ENCODE results near the gene PPP2R2D. TPM values are rescaled to one million over a fixed set of nuclear protein-coding genes. Genes with fewer than 3 reads are reported as not detected.
"Not testable (repeated sequence)": the region's sequence is repeated elsewhere in the genome, so short reads cannot be mapped to it uniquely, and the experiment has no call there.

The PPP2R2D gene
- total and polyA plus RNA-seq, 9 donors = 25.2 to 33.2 (median 28.4) TPM

DNA sequence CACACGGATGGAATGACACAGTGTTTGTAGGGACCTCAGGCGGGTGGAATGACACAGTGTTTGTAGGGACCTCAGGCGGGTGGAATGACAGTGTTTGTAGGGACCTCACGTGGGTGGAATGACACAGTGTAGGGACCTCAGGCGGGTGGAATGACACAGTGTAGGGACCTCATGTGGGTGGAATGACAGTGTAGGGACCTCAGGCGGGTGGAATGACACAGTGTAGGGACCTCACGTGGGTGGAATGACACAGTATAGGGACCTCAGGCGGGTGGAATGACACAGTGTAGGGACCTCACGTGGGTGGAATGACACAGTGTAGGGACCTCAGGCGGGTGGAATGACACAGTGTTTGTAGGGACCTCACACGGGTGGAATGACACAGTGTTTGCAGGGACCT, 16.7 kb downstream of the PPP2R2D start:
- 97% methylated on average over 6 of the region's 11 CpGs for WGBS (ENCODE audit: insufficient coverage)
- H3K27me3 ChIP-seq (ENCODE audit: control insufficient read depth, insufficient read depth, low read length); H3K27ac ChIP-seq (ENCODE audit: low read length); H3K9me3 ChIP-seq (replicated peaks; ENCODE audit: control insufficient read depth, low read depth, low read length); H3K36me3 ChIP-seq (ENCODE audit: control insufficient read depth, insufficient read depth, low read length); H3K4me3 ChIP-seq (ENCODE audit: low read length); H3K4me1 ChIP-seq (ENCODE audit: control insufficient read depth, insufficient read depth, low read length); DNase-seq: not testable (repeated sequence)

DNA sequence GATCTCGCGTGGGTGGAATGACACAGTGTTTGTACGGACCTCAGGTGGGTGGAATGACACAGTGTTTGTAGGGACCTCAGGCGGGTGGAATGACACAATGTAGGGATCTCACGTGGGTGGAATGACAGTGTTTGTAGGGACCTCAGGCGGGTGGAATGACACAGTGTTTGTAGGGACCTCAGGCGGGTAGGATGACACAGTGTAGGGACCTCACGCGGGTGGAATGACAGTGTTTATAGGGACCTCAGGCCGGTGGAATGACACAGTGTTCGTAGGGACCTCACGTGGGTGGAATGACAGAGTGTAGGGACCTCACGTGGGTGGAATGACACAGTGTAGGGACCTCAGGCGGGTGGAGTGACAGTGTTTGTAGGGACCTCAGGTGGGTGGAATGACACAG, 18.7 kb downstream of the PPP2R2D start:
- not testable (repeated sequence) for H3K27me3 ChIP-seq (ENCODE audit: control insufficient read depth, insufficient read depth, low read length); H3K9me3 ChIP-seq (replicated peaks; ENCODE audit: control insufficient read depth, low read depth, low read length); H3K36me3 ChIP-seq (ENCODE audit: control insufficient read depth, insufficient read depth, low read length); H3K4me1 ChIP-seq (ENCODE audit: control insufficient read depth, insufficient read depth, low read length); H3K4me3 ChIP-seq (ENCODE audit: low read length); DNase-seq; H3K27ac ChIP-seq (ENCODE audit: low read length)
- whole genome bisulfite sequencing (ENCODE audit: insufficient coverage) = 95% methylated on average over 14 of the region's 14 CpGs

GRCh38 chr10:131920151-131920550, 19.3 kb downstream of the PPP2R2D start:
- no peak overlapping the region for H3K27ac ChIP-seq (ENCODE audit: low read length)
- 93% methylated on average over 9 of the region's 11 CpGs for WGBS (ENCODE audit: insufficient coverage)
- no peak overlapping the region for H3K4me3 ChIP-seq (ENCODE audit: low read length)
- H3K27me3 ChIP-seq (ENCODE audit: control insufficient read depth, insufficient read depth, low read length) = no peaks in the 10 kb centered on the region
- no peaks in the 10 kb centered on the region for H3K36me3 ChIP-seq (ENCODE audit: control insufficient read depth, insufficient read depth, low read length)
- H3K4me1 ChIP-seq (ENCODE audit: control insufficient read depth, insufficient read depth, low read length) = no peaks in the 10 kb centered on the region
- peaks cover 4% of the 10 kb centered on the region for H3K9me3 ChIP-seq (replicated peaks; ENCODE audit: control insufficient read depth, low read depth, low read length)
- DNase-seq = no peak

GRCh38 chr10:131920693-131921092, 19.9 kb downstream of the PPP2R2D start:
- Histone ChIP-seq H3K4me1 (ENCODE audit: control insufficient read depth, insufficient read depth, low read length) (no peaks in the 10 kb centered on the region), H3K9me3 (replicated peaks; ENCODE audit: control insufficient read depth, low read depth, low read length) (peaks cover 8% of the 10 kb centered on the region), H3K4me3 (ENCODE audit: low read length) (no peak overlapping the region), H3K27me3 (ENCODE audit: control insufficient read depth, insufficient read depth, low read length) (no peaks in the 10 kb centered on the region), H3K27ac (ENCODE audit: low read length) (no peak overlapping the region), H3K36me3 (ENCODE audit: control insufficient read depth, insufficient read depth, low read length) (peaks cover 1% of the 10 kb centered on the region)
- 87% methylated on average over 4 of the region's 5 CpGs for WGBS (ENCODE audit: insufficient coverage)
- no peak for DNase-seq

- no peak for DNase-seq
- H3K4me3 ChIP-seq (ENCODE audit: low read length) = no peak overlapping the region
- peaks cover 10% of the 10 kb centered on the region for H3K9me3 ChIP-seq (replicated peaks; ENCODE audit: control insufficient read depth, low read depth, low read length)
- H3K27me3 ChIP-seq (ENCODE audit: control insufficient read depth, insufficient read depth, low read length) = no peaks in the 10 kb centered on the region
- H3K36me3 ChIP-seq (ENCODE audit: control insufficient read depth, insufficient read depth, low read length) = peaks cover 2% of the 10 kb centered on the region
- H3K27ac ChIP-seq (ENCODE audit: low read length) = no peak overlapping the region
- no peaks in the 10 kb centered on the region for H3K4me1 ChIP-seq (ENCODE audit: control insufficient read depth, insufficient read depth, low read length)
- WGBS (ENCODE audit: insufficient coverage) = 58% methylated on average over 8 of the region's 8 CpGs
Measured at GRCh38 chr10:131921184-131921583, 20.4 kb downstream of the PPP2R2D start.

- no peak overlapping the region for H3K27ac ChIP-seq (ENCODE audit: low read length)
- no peak overlapping the region for H3K4me3 ChIP-seq (ENCODE audit: low read length)
- peaks cover 4% of the 10 kb centered on the region for H3K36me3 ChIP-seq (ENCODE audit: control insufficient read depth, insufficient read depth, low read length)
- no peak for DNase-seq
- WGBS (ENCODE audit: insufficient coverage) = 87% methylated on average over 5 of the region's 11 CpGs
- H3K27me3 ChIP-seq (ENCODE audit: control insufficient read depth, insufficient read depth, low read length) = no peaks in the 10 kb centered on the region
- peaks cover 16% of the 10 kb centered on the region for H3K9me3 ChIP-seq (replicated peaks; ENCODE audit: control insufficient read depth, low read depth, low read length)
- peaks cover 2% of the 10 kb centered on the region for H3K4me1 ChIP-seq (ENCODE audit: control insufficient read depth, insufficient read depth, low read length)
Measured at GRCh38 chr10:131923038-131923756, 22.4 kb downstream of the PPP2R2D start.

DNA sequence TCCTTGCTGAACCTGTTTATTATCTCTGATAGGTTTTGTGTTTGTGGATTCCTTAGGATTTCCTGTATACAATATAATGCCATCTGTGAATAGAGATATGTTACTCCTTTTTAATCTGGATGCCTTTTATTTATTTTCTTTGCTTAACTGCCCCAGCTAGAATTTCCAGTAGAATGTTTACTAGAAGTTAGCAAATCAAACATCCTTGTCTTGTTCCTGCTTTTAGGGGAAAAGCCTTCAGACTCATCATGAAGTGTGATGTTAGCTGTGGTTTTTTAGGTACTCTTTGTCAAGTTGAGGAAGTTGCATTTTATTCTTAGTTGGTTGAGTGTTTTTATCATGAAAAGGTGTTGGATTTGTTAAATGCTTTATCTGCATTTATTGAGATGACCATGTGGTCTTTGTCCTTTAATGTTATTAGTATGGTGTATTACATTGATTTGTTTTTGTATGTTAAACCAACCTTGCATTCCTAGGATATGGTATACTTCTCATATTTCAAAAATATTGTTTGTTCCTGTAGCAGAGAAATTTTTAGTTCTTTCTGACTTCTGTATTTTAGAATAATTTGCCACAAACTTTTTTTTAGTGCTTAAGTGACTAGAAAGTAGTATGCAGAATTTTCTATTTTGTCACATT, 24.3 kb downstream of the PPP2R2D start:
- Histone ChIP-seq H3K27ac (ENCODE audit: low read length) (no peak overlapping the region), H3K36me3 (ENCODE audit: control insufficient read depth, insufficient read depth, low read length) (peaks cover 4% of the 10 kb centered on the region), H3K9me3 (replicated peaks; ENCODE audit: control insufficient read depth, low read depth, low read length) (peaks cover 16% of the 10 kb centered on the region), H3K27me3 (ENCODE audit: control insufficient read depth, insufficient read depth, low read length) (no peaks in the 10 kb centered on the region), H3K4me3 (ENCODE audit: low read length) (no peak overlapping the region), H3K4me1 (ENCODE audit: control insufficient read depth, insufficient read depth, low read length) (peaks cover 10% of the 10 kb centered on the region)
- no peak for DNase-seq

- DNase-seq = no peak
- Histone ChIP-seq H3K4me3 (ENCODE audit: low read length) (no peak overlapping the region), H3K4me1 (ENCODE audit: control insufficient read depth, insufficient read depth, low read length) (peaks cover 10% of the 10 kb centered on the region), H3K9me3 (replicated peaks; ENCODE audit: control insufficient read depth, low read depth, low read length) (peaks cover 16% of the 10 kb centered on the region), H3K27me3 (ENCODE audit: control insufficient read depth, insufficient read depth, low read length) (no peaks in the 10 kb centered on the region), H3K36me3 (ENCODE audit: control insufficient read depth, insufficient read depth, low read length) (peaks cover 4% of the 10 kb centered on the region), H3K27ac (ENCODE audit: low read length) (no peak overlapping the region)
- WGBS (ENCODE audit: insufficient coverage) = 100% methylated on average over 5 of the region's 9 CpGs
Measured at GRCh38 chr10:131925716-131926115, 24.9 kb downstream of the PPP2R2D start.

DNA sequence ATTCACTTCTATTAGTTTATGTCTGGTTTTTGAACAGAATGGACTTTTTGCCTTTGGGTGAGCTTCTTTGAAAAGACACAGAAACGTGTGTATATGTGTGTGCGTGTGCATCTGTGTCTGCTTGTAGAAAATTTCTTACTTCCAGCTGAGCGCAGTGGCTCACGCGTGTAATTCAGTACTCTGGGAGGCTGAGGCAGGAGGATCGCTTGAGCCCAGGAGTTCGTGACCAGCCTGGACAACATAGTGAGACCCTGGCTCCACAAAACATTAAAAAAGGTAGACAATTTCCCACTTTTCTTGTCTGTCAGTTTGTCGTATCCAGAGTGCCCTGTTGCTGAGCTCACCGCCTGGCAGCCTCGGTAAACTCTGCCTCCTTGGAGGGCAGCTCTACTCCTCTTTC, 25.4 kb downstream of the PPP2R2D start:
- H3K4me3 ChIP-seq (ENCODE audit: low read length) = no peak overlapping the region
- WGBS (ENCODE audit: insufficient coverage) = 100% methylated on average over 5 of the region's 10 CpGs
- H3K27me3 ChIP-seq (ENCODE audit: control insufficient read depth, insufficient read depth, low read length) = no peaks in the 10 kb centered on the region
- DNase-seq = no peak
- no peak overlapping the region for H3K27ac ChIP-seq (ENCODE audit: low read length)
- peaks cover 16% of the 10 kb centered on the region for H3K9me3 ChIP-seq (replicated peaks; ENCODE audit: control insufficient read depth, low read depth, low read length)
- peaks cover 4% of the 10 kb centered on the region for H3K36me3 ChIP-seq (ENCODE audit: control insufficient read depth, insufficient read depth, low read length)
- peaks cover 13% of the 10 kb centered on the region for H3K4me1 ChIP-seq (ENCODE audit: control insufficient read depth, insufficient read depth, low read length)

DNA sequence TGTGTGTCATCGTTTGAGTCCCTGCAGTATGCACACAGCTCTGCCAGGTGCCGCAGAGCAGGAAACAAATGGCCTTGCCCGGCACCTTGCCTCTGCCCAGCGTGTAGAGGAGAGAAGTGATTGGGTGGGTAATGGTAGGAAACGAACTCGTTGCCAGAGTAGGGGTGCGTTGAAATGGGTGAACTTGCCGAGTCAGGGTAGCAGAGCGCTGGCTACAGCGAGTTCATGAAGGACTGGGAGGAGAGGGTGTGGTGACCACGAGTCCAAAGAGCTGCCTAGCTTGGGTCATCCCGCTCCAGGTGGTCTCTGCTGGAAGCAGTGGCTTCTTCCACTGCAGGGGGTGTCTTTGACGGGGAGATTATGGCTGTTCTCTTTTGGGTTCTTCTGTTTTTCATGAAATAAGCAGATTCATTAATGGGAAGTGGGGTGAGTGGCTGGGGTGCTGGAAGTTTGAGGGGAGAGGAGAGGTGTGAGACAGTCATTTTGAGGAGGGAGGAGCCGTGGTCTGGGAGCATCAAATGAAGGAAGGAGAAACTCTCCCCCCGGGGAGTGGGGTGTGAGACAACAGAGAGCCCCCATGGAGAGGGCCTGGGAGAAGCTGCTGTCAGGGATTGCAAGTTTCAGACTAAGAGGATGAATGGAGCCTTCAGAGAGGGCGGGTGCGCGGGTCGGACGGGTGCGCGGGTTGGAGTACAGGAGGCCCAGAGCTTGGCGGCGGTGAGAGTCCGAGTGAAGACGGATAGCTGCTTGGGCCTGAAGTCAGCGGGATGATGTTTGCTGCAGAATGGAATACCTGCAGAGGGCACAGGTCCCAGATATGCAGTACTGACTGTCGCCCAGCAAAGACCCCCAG, 26.2 kb downstream of the PPP2R2D start:
- Histone ChIP-seq H3K27me3 (ENCODE audit: control insufficient read depth, insufficient read depth, low read length) (no peaks in the 10 kb centered on the region), H3K27ac (ENCODE audit: low read length) (no peak overlapping the region), H3K9me3 (replicated peaks; ENCODE audit: control insufficient read depth, low read depth, low read length) (peaks cover 16% of the 10 kb centered on the region), H3K4me1 (ENCODE audit: control insufficient read depth, insufficient read depth, low read length) (peaks cover 18% of the 10 kb centered on the region), H3K4me3 (ENCODE audit: low read length) (no peak overlapping the region), H3K36me3 (ENCODE audit: control insufficient read depth, insufficient read depth, low read length) (peaks cover 4% of the 10 kb centered on the region)
- no peak for DNase-seq
- 93% methylated on average over 25 of the region's 28 CpGs for WGBS (ENCODE audit: insufficient coverage)
